Heart right ventricle (tissue), 16 donors: ENCODE data around the gene MALSU1. TPM values are rescaled to one million over a fixed set of nuclear protein-coding genes. Genes with fewer than 3 reads are reported as not detected.

Experiments used
- ATAC-seq, 8 donors: fragments of 200-7000 bp; cut with Tn5 transposase; one replicate each; pipeline ENCODE4 v1.9.1; 2020; ENCODE audit warnings: mild to moderate bottlenecking in 8 of 8, moderate library complexity in 8 of 8, moderate number of reproducible peaks in 1 of 8
- DNase-seq, 2 donors: peaks; one replicate each; pipeline ENCODE4 v3.0.0-alpha.2; 2020
- H3K27ac ChIP-seq, 10 donors: fragments of 200-600 bp; sonication (generic) in 2 of 10; one replicate each; pipeline versions ENCODE4 v1.5.0 to v1.8.0; 2020 to 2022; ENCODE audit warnings: mild to moderate bottlenecking in 3 of 10
- H3K27me3 ChIP-seq, 7 donors: fragments of 200-600 bp; one replicate each; pipeline ENCODE4 v1.8.0; 2021 to 2022; ENCODE audit warnings: mild to moderate bottlenecking in 2 of 7
- H3K36me3 ChIP-seq, 9 donors: fragments of 200-600 bp; sonication (generic) in 1 of 9; one replicate each; pipeline versions ENCODE4 v1.5.0 to v1.8.0; 2020 to 2022; ENCODE audit warnings: mild to moderate bottlenecking in 2 of 9
- H3K4me1 ChIP-seq, 9 donors: fragments of 200-600 bp; sonication (generic) in 1 of 9; one replicate each; pipeline versions ENCODE4 v1.5.0 to v1.8.0; 2020 to 2022; ENCODE audit warnings: mild to moderate bottlenecking in 4 of 9
- H3K4me3 ChIP-seq, 10 donors: fragments of 200-600 bp; sonication (generic) in 2 of 10; one replicate each; pipeline versions ENCODE4 v1.5.0 to v1.8.0; 2020 to 2022; ENCODE audit warnings: mild to moderate bottlenecking in 7 of 10, moderate library complexity in 2 of 10
- H3K9me3 ChIP-seq, 11 donors: fragments of 200-600 bp in 10 of 11; sonication (generic) in 2 of 11; one replicate each; pipeline versions ENCODE4 v1.5.0 to v1.8.0; 2013 to 2022; ENCODE audit warnings: mild to moderate bottlenecking in 2 of 11, control low read depth in 1 of 11, moderate library complexity in 1 of 11
- CTCF ChIP-seq, 9 donors: fragments of 200-600 bp; sonication (generic) in 2 of 9; IDR thresholded peaks; one replicate each; pipeline versions ENCODE4 v1.5.0 to v1.8.0; 2021 to 2022; ENCODE audit warnings: antibody characterized with exemption in 9 of 9, mild to moderate bottlenecking in 5 of 9, moderate library complexity in 1 of 9
- WGBS, 2 donors: extraction: QIAGEN DNeasy Blood & Tissue Kit; methylation state at CpG; one replicate each; pipeline ENCODE4 v1.1.7; 2013; ENCODE audit warnings: inconsistent platforms in 1 of 2; 5-methylcytosine and 5-hydroxymethylcytosine counted together
- intact Hi-C, 10 donors: fragments of 100-400 bp; cut with DNase I; formaldehyde crosslinking; loops; one replicate each; pipeline versions ENCODE4 v1.11.1 to v1.14.2; 2022
- polyA plus RNA-seq, 2 donors: library from polyadenylated mRNA; stranded (reverse); fragments of 200-250 nt; gene quantifications; one replicate each; pipeline ENCODE4 v1.2.3, GENCODE V29; 2013
- total RNA-seq, 10 donors: library from RNA; stranded (reverse); fragmentation: NEBNext Ultra II Directional in 3 of 10; extraction: Animal tissue kit (Norgen Biotek cat#: 25700) in 3 of 10; gene quantifications; one replicate each; pipeline versions ENCODE4 v1.2.1 to v1.2.4, GENCODE V29; 2021 to 2023
- donor health status: Arrhythmogenic right ventricular cardiomyopathy.
- donor health status: ischemic (EF 13 %, LVEDD 7.1; RV severe dilation, severe dysfunction).
- donor health status: healthy with polysubstance abuse.
- donor health status: DM: no; HTN: yes; CAD: no.
- donor health status: DM: no; HTN: no; CAD: no.
- donor health status: ischemic (EF 25% LVEDD 6.9; RV normal size, moderate dysfunction).
- donor health status: ischemic (EF 25% LVEDD 5.7; RV mildly dilated, moderate dysfunction).
- donor health status: healthy.
- donor health status: DM: yes; HTN: yes; CAD: no.
- donor health status: Ischemic cardiomyopathy.
- donor health status: ischemic (EF 35%, LVEDD 5.7; RV mildly dilated, moderate dysfunction).
- donor health status: nonischemic (EF 11% LVEDD 7.7; RV severe dilation, severe dysfunction).
- donor health status: DM: yes; HTN: yes; CAD: no.
- donor health status: PGD.
- donor health status: ischemic (EF 29% LVEDD 5.4; RV normal size, mild dysfunction).
- donor health status: nonischemic (EF 23%, LVEDD 6.1; RV moderate dilation, normal function).

Gene MALSU1
- total and polyA plus RNA-seq, 12 donors: 21.4 to 132 (median 99.3) TPM

GRCh38 chr7:23284871-23285270 lies 14.3 kb upstream of the MALSU1 start:
- 91 to 96% methylated on average over 2 of the region's 2 CpGs for WGBS, 2 donors
- no peak for DNase-seq

GRCh38 chr7:23285657-23286646 lies 13.2 kb upstream of the MALSU1 start:
- 77 to 84% methylated on average over 17 to 18 of the region's 18 CpGs for WGBS, 2 donors

More at GRCh38 chr7:23284871-23285270, 14.3 kb upstream of the MALSU1 start:
- no peaks in the 10 kb centered on the region for H3K27me3 ChIP-seq
- no peak for TF ChIP-seq CTCF (IDR thresholded peaks at IDR 0.05)
- no peak overlapping the region for H3K27ac ChIP-seq
- no peaks in the 10 kb centered on the region for H3K4me1 ChIP-seq
- H3K4me3 ChIP-seq: no peak overlapping the region
- H3K36me3 ChIP-seq: peaks cover 0 to 7% (median 0%) of the 10 kb centered on the region in 9 donors
- H3K9me3 ChIP-seq: no peaks in the 10 kb centered on the region
- no peak for ATAC-seq
- intact Hi-C loops: no loop called here

GRCh38 chr7:23287612-23288011 lies 11.5 kb upstream of the MALSU1 start:
- ATAC-seq (no peak), DNase-seq (no peak)
- no peaks in the 10 kb centered on the region for H3K4me1 ChIP-seq
- H3K9me3 ChIP-seq: no peaks in the 10 kb centered on the region
- peaks cover 0 to 10% (median 0%) of the 10 kb centered on the region in 7 donors for H3K27me3 ChIP-seq
- no peak overlapping the region for H3K4me3 ChIP-seq
- intact Hi-C loops: no loop called here
- 90 to 91% methylated on average over 5 of the region's 5 CpGs for WGBS, 2 donors
- no peaks in the 10 kb centered on the region for H3K36me3 ChIP-seq
- no peak overlapping the region for H3K27ac ChIP-seq
- no peak for TF ChIP-seq CTCF (IDR thresholded peaks at IDR 0.05)

More at GRCh38 chr7:23285657-23286646, 13.2 kb upstream of the MALSU1 start:
- Histone ChIP-seq H3K4me3 (no peak overlapping the region), H3K4me1 (no peaks in the 10 kb centered on the region), H3K27ac (no peak overlapping the region), H3K36me3 (no peaks in the 10 kb centered on the region), H3K9me3 (no peaks in the 10 kb centered on the region), H3K27me3 (no peaks in the 10 kb centered on the region)
- intact Hi-C loops: no loop called here
- ATAC-seq (no peak), DNase-seq (no peak)
- no peak for TF ChIP-seq CTCF (IDR thresholded peaks at IDR 0.05)

- 93 to 95% methylated on average over 9 of the region's 9 CpGs for WGBS, 2 donors
- no peak for ATAC-seq
Measured at GRCh38 chr7:23290993-23291392, 8.1 kb upstream of the MALSU1 start.

More at GRCh38 chr7:23290993-23291392, 8.1 kb upstream of the MALSU1 start:
- Histone ChIP-seq H3K27me3 (peaks cover 0 to 10% (median 0%) of the 10 kb centered on the region in 7 donors), H3K9me3 (no peaks in the 10 kb centered on the region), H3K27ac (no peak overlapping the region), H3K4me3 (no peak overlapping the region), H3K36me3 (no peaks in the 10 kb centered on the region), H3K4me1 (no peaks in the 10 kb centered on the region)
- TF ChIP-seq CTCF (IDR thresholded peaks at IDR 0.05): no peak
- intact Hi-C loops: loop anchor here in 1 of 10 donors (10.0 kb wide), 1 partner anchor 194 kb away; no protein-coding TSS in a partner anchor
- no peak for DNase-seq
